SK-N-SH treated with all-trans-retinoic acid at 6 μM for 48 hours (cell line): ENCODE measurements around the gene CCSER1.

Experiments
- BACH2 ChIP-seq: fragments of 250-450 bp; sonication (Bioruptor Pico); IDR thresholded peaks from 2 replicates; pipeline ENCODE4 v1.9.0; 2021; ENCODE audit warnings: mild to moderate bottlenecking, borderline replicate concordance
- PATZ1 ChIP-seq: fragments of 250-450 bp; sonication (Bioruptor Pico); IDR thresholded peaks from 2 replicates; pipeline ENCODE4 v1.8.0; 2020; ENCODE audit warnings: mild to moderate bottlenecking, moderate library complexity, borderline replicate concordance
- TOX ChIP-seq: fragments of 250-450 bp; sonication (Bioruptor Pico); IDR thresholded peaks from 2 replicates; pipeline ENCODE4 v1.8.0; 2021; ENCODE audit warnings: mild to moderate bottlenecking, moderate library complexity, borderline replicate concordance
- ZFP3 ChIP-seq: fragments of 250-450 bp; sonication (Bioruptor Pico); IDR thresholded peaks from 2 replicates; pipeline ENCODE4 v1.5.0; 2020; ENCODE audit warnings: mild to moderate bottlenecking, moderate library complexity
- ZNF70 ChIP-seq: fragments of 450-650 bp; formaldehyde crosslinking; IDR thresholded peaks from 2 replicates; pipeline ENCODE4 v1.5.0; 2020; ENCODE audit warnings: mild to moderate bottlenecking, moderate library complexity

GRCh38 chr4:90960433-90960832, 833.2 kb downstream of the CCSER1 start:
- TF ChIP-seq ZNF70 (CRISPR knock-in tag) (no peak), ZFP3 (no peak), BACH2 (no peak), TOX (no peak), PATZ1 (CRISPR knock-in tag) (no peak)
